Heart right ventricle (tissue), 16 donors: ENCODE results near the gene AGPAT2. TPM values are rescaled to one million over a fixed set of nuclear protein-coding genes. Genes with fewer than 3 reads are reported as not detected.

ENCODE experiments used
- ATAC-seq, 8 donors: fragments of 200-7000 bp; cut with Tn5 transposase; one replicate each; pipeline ENCODE4 v1.9.1; 2020; ENCODE audit warnings: mild to moderate bottlenecking in 8 of 8, moderate library complexity in 8 of 8, moderate number of reproducible peaks in 1 of 8
- DNase-seq, 2 donors: peaks; one replicate each; pipeline ENCODE4 v3.0.0-alpha.2; 2020
- H3K27ac ChIP-seq, 10 donors: fragments of 200-600 bp; sonication (generic) in 2 of 10; one replicate each; pipeline versions ENCODE4 v1.5.0 to v1.8.0; 2020 to 2022; ENCODE audit warnings: mild to moderate bottlenecking in 3 of 10
- H3K27me3 ChIP-seq, 7 donors: fragments of 200-600 bp; one replicate each; pipeline ENCODE4 v1.8.0; 2021 to 2022; ENCODE audit warnings: mild to moderate bottlenecking in 2 of 7
- H3K36me3 ChIP-seq, 9 donors: fragments of 200-600 bp; sonication (generic) in 1 of 9; one replicate each; pipeline versions ENCODE4 v1.5.0 to v1.8.0; 2020 to 2022; ENCODE audit warnings: mild to moderate bottlenecking in 2 of 9
- H3K4me1 ChIP-seq, 9 donors: fragments of 200-600 bp; sonication (generic) in 1 of 9; one replicate each; pipeline versions ENCODE4 v1.5.0 to v1.8.0; 2020 to 2022; ENCODE audit warnings: mild to moderate bottlenecking in 4 of 9
- H3K4me3 ChIP-seq, 10 donors: fragments of 200-600 bp; sonication (generic) in 2 of 10; one replicate each; pipeline versions ENCODE4 v1.5.0 to v1.8.0; 2020 to 2022; ENCODE audit warnings: mild to moderate bottlenecking in 7 of 10, moderate library complexity in 2 of 10
- H3K9me3 ChIP-seq, 11 donors: fragments of 200-600 bp in 10 of 11; sonication (generic) in 2 of 11; one replicate each; pipeline versions ENCODE4 v1.5.0 to v1.8.0; 2013 to 2022; ENCODE audit warnings: mild to moderate bottlenecking in 2 of 11, control low read depth in 1 of 11, moderate library complexity in 1 of 11
- WGBS, 2 donors: extraction: QIAGEN DNeasy Blood & Tissue Kit; methylation state at CpG; one replicate each; pipeline ENCODE4 v1.1.7; 2013; ENCODE audit warnings: inconsistent platforms in 1 of 2; 5-methylcytosine and 5-hydroxymethylcytosine counted together
- intact Hi-C, 10 donors: fragments of 100-400 bp; cut with DNase I; formaldehyde crosslinking; loops; one replicate each; pipeline versions ENCODE4 v1.11.1 to v1.14.2; 2022
- polyA plus RNA-seq, 2 donors: library from polyadenylated mRNA; stranded (reverse); fragments of 200-250 nt; gene quantifications; one replicate each; pipeline ENCODE4 v1.2.3, GENCODE V29; 2013
- total RNA-seq, 10 donors: library from RNA; stranded (reverse); fragmentation: NEBNext Ultra II Directional in 3 of 10; extraction: Animal tissue kit (Norgen Biotek cat#: 25700) in 3 of 10; gene quantifications; one replicate each; pipeline versions ENCODE4 v1.2.1 to v1.2.4, GENCODE V29; 2021 to 2023
- TF ChIP-seq, protein P1 (sequence below), 9 donors: fragments of 200-600 bp; sonication (generic) in 2 of 9; IDR thresholded peaks; one replicate each; pipeline versions ENCODE4 v1.5.0 to v1.8.0; 2021 to 2022; ENCODE audit warnings: antibody characterized with exemption in 9 of 9, mild to moderate bottlenecking in 5 of 9, moderate library complexity in 1 of 9
- donor health status: Arrhythmogenic right ventricular cardiomyopathy.
- donor health status: ischemic (EF 13 %, LVEDD 7.1; RV severe dilation, severe dysfunction).
- donor health status: healthy with polysubstance abuse.
- donor health status: DM: no; HTN: yes; CAD: no.
- donor health status: DM: no; HTN: no; CAD: no.
- donor health status: ischemic (EF 25% LVEDD 6.9; RV normal size, moderate dysfunction).
- donor health status: ischemic (EF 25% LVEDD 5.7; RV mildly dilated, moderate dysfunction).
- donor health status: healthy.
- donor health status: DM: yes; HTN: yes; CAD: no.
- donor health status: Ischemic cardiomyopathy.
- donor health status: ischemic (EF 35%, LVEDD 5.7; RV mildly dilated, moderate dysfunction).
- donor health status: nonischemic (EF 11% LVEDD 7.7; RV severe dilation, severe dysfunction).
- donor health status: DM: yes; HTN: yes; CAD: no.
- donor health status: PGD.
- donor health status: ischemic (EF 29% LVEDD 5.4; RV normal size, mild dysfunction).
- donor health status: nonischemic (EF 23%, LVEDD 6.1; RV moderate dilation, normal function).

AGPAT2 gene
- total and polyA plus RNA-seq, 12 donors: 48.1 to 195 (median 61.5) TPM

DNA sequence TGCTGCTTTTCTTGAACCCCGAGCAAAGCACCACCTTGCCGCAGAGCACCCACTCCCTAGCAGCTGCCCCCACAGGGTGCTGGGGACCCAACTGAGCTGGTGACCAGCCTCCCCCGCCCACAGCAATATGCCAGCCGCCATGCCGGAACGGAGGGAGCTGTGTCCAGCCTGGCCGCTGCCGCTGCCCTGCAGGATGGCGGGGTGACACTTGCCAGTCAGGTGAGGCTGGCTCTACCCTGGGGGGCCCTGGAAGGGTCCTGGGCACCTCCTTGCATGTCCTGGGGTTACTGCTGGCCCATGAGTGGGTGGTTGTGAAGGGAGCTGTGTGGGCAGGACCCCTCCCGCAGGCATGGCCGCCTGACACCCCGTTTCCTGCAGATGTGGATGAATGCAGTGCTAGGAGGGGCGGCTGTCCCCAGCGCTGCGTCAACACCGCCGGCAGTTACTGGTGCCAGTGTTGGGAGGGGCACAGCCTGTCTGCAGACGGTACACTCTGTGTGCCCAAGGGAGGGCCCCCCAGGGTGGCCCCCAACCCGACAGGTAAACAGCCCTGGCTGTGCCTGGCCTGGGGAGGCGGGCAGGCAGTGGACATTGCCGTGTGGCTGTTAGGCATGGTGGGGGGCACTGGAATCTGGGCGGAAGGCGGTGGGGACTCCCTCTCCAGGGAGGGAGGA is 17.3 kb downstream of the AGPAT2 start:
- H3K27ac ChIP-seq: peak overlapping the region; percentile 64 to 94 (median 81)
- DNase-seq: no peak
- peaks cover 0 to 47% (median 0%) of the 10 kb centered on the region in 7 donors for H3K27me3 ChIP-seq
- peaks cover 0 to 88% (median 44%) of the 10 kb centered on the region in 9 donors for H3K36me3 ChIP-seq
- no peak for ATAC-seq
- peaks cover 0 to 41% (median 11%) of the 10 kb centered on the region in 9 donors for H3K4me1 ChIP-seq
- TF ChIP-seq, protein P1, sequence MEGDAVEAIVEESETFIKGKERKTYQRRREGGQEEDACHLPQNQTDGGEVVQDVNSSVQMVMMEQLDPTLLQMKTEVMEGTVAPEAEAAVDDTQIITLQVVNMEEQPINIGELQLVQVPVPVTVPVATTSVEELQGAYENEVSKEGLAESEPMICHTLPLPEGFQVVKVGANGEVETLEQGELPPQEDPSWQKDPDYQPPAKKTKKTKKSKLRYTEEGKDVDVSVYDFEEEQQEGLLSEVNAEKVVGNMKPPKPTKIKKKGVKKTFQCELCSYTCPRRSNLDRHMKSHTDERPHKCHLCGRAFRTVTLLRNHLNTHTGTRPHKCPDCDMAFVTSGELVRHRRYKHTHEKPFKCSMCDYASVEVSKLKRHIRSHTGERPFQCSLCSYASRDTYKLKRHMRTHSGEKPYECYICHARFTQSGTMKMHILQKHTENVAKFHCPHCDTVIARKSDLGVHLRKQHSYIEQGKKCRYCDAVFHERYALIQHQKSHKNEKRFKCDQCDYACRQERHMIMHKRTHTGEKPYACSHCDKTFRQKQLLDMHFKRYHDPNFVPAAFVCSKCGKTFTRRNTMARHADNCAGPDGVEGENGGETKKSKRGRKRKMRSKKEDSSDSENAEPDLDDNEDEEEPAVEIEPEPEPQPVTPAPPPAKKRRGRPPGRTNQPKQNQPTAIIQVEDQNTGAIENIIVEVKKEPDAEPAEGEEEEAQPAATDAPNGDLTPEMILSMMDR (IDR thresholded peaks at IDR 0.05): no peak
- no peaks in the 10 kb centered on the region for H3K9me3 ChIP-seq
- H3K4me3 ChIP-seq: peak overlapping the region; percentile 38 to 79 (median 63)
- intact Hi-C loops: no loop called here
- 55 to 64% methylated on average over 23 of the region's 23 CpGs for WGBS, 2 donors

DNA sequence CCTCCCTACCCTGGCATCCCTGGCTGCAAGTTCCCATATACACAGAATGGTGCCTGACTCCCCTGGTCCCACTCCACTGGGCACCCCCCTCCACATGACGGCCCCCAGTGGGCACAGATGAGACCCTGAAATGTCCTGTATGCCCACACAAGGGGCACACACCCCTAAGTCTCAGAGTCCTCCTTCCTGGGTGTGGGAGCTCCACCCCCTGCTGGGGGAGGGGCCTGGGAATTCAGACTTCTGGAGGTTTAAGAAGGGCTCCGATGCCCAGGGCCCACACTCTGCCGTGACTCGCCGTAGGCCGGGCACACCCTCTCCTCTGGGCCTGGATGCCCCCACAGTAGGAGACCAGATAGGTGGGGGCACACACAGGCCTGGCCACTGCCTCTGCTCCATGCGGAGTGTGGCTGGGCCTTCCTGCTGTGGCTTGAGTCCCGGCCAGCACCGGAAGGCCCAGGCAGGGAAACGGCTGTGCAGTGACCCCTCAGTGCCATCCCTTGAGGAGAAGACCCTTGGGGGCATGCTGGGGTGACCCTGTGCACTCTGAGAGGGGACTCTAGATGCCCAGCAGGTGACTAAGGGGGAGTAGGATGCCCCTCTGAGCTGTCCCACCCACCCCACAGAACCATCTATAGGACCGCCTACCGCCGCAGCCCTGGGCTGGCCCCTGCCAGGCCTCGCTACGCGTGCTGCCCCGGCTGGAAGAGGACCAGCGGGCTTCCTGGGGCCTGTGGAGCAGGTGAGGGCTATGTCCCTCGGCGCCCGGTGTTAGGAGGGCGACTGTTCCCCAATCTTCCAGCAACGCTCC is 18.1 kb downstream of the AGPAT2 start:
- Histone ChIP-seq H3K27me3 (peaks cover 0 to 55% (median 0%) of the 10 kb centered on the region in 7 donors), H3K4me3 (peak overlapping the region; percentile 38 to 79 (median 63)), H3K36me3 (peaks cover 0 to 89% (median 48%) of the 10 kb centered on the region in 9 donors), H3K27ac (peak overlapping the region; percentile 64 to 94 (median 81)), H3K9me3 (no peaks in the 10 kb centered on the region), H3K4me1 (peaks cover 0 to 37% (median 8%) of the 10 kb centered on the region in 9 donors)
- TF ChIP-seq, protein P1 (IDR thresholded peaks at IDR 0.05): no peak
- ATAC-seq (peak in 3 of 8 donors; percentile 1), DNase-seq (no peak)
- 60 to 66% methylated on average over 23 of the region's 23 CpGs for WGBS, 2 donors
- intact Hi-C loops: no loop called here

DNA sequence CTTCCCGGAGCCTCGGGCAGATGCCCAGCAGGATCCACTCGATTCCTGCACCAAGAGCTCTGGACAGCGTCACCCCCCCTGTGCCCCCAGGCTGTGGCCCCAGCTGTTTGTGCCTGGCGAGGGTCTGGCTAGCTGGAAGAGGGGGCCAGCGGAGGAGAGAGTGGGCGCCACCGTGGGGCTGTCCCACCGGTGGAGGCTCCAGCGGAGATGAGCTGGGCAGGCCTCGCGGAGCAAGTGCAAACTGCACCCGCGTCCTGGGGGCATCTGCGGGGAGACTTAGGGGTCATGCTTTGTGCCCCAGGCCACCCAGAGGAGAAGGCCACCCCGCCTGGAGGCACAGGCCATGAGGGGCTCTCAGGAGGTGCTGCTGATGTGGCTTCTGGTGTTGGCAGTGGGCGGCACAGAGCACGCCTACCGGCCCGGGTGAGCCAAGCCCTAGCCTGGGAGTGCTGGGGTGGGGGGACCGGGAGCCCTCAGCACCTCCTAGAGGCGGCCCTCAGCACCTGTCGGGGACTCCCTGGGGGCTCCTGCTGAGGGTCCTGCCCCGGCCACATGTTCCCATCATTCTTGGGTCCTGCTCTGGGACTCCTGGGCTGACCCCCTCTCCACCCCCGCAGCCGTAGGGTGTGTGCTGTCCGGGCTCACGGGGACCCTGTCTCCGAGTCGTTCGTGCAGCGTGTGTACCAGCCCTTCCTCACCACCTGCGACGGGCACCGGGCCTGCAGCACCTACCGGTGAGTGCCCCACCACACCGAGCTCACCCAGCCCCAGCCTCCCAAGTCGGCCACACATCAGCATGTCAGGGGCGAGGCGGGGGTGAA is 19.1 kb downstream of the AGPAT2 start:
- ATAC-seq: peak in 1 of 8 donors; percentile 0
- DNase-seq: no peak
- WGBS, 2 donors: 60 to 65% methylated on average over 40 of the region's 40 CpGs
- H3K27ac ChIP-seq: peak overlapping the region; percentile 64 to 94 (median 81)
- H3K9me3 ChIP-seq: no peaks in the 10 kb centered on the region
- H3K36me3 ChIP-seq: peaks cover 0 to 91% (median 48%) of the 10 kb centered on the region in 9 donors
- intact Hi-C loops: no loop called here
- H3K4me1 ChIP-seq: peaks cover 0 to 37% (median 8%) of the 10 kb centered on the region in 9 donors
- H3K27me3 ChIP-seq: peaks cover 0 to 65% (median 0%) of the 10 kb centered on the region in 7 donors
- TF ChIP-seq, protein P1 (IDR thresholded peaks at IDR 0.05): no peak
- peak overlapping the region; percentile 52 to 79 (median 64) for H3K4me3 ChIP-seq
